ENCODE data around the gene SIPA1L2.

SIPA1L2 gene

GRCh38 chr1:232648316-232648715 is 18.4 kb upstream of the SIPA1L2 start:
- DNase-seq, result no peak

GRCh38 chr1:232644209-232644608 is 14.3 kb upstream of the SIPA1L2 start:
- no peak for DNase-seq

GRCh38 chr1:232643251-232643650 is 13.3 kb upstream of the SIPA1L2 start:
- DNase-seq, result no peak

GRCh38 chr1:232641507-232641906 is 11.6 kb upstream of the SIPA1L2 start:
- no peak for DNase-seq

- no peak for DNase-seq
Observed at GRCh38 chr1:232636799-232637198, 6.9 kb upstream of the SIPA1L2 start.

DNA sequence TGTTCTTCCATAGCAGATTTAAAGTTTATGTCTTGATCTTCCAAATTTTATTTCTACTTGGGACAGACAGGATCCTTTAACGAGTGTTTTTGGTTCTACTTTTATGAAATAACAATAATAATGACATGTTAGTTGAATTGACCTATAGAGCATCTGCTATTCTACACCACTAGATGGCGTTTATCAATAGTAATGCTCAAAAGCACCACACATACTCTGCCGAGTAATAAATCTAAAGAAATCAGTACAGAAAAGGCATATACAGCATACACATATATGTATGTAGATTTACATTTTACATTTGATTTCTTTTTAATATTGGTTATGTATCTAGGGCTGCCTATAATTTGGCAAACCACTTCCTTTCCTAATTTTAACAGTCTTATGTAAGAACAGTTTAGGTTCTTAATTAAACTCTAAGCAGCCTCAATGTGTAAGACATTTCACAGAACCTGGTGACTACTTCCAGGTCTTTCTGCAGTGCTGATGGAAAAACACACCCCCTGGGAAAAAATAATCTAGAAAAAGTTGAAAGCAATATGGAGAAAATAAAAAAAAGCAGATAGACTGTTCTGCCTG is 5.9 kb upstream of the SIPA1L2 start:
- DNase-seq, result no peak

DNA sequence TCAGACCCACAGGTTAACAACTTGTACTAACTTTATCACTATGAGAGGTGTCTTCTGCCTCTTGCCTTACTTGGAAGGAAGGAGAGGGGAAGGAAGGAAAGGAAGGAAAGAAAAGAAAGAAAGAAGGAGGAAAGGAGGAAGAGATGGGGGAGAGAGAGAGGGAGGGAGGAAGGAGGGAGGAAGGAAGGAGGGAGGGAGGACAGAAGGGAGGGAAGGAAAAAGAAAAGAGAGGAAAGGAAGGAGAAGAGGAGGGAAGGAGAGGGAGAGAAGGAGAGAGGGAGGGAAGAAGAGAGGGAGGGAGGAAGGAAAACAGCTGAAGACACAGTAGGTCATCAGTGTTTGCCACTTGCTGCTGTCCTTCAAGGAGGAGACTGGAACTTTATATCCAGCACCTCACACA is 5.3 kb upstream of the SIPA1L2 start:
- no peak for DNase-seq

- DNase-seq, result no peak
Observed at GRCh38 chr1:232634096-232634495, 4.2 kb upstream of the SIPA1L2 start.

DNA sequence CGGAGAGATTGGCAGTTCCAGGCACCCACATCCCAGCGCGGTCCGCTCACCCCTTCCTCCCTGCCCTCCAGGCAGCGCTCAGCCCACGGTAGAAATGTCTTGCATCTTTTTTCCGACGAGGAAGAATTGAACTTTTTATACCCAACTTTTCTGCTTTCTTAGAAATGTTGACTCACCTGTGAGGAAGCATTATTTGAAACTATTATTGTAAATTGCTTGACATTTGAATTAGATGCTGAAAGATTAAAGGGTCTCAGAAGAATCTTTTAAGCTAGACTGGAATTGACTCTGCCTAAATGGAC is 912 bp upstream of the SIPA1L2 start:
- no peak for DNase-seq

DNA sequence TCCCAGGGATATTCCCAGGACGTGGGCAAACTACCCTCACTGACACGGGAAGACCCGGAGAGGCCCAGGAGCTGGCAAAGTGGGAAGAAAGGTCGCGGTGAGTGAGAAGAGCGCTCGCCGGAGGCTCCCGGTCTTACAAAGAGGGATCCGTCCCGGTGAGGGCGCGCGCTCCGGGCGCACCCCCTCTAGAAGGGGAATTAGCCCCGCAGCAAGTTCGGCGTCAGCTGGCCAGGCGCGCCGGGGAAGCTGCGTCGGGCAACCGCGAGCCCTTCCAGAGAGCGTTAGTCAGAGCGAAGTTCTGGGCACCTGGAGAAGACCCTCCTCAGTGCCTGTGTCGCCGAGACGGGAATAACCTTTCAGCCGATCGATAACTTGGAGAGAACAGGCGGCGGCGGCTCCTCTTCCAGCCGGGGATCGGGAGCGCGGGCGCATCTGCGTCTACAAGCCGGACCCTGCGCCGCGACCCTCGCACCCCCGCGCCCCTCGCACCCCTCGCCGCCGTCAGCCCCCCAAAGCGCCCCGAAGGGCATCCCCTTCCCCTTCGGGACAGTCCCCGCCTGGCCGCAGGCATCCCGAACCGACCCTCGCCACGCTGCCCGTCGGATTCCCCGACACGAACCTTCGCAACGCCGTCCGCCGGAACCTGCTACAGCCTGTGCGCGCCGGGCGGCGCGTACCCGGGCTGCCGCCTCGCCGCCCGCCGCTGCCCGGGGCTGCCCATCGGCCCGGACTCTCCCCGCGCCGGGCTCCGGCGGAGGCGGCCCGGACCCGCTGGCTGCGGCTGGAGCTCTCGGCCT is 485 bp downstream of the SIPA1L2 start:
- DNase-seq, result peak; percentile 71

DNA sequence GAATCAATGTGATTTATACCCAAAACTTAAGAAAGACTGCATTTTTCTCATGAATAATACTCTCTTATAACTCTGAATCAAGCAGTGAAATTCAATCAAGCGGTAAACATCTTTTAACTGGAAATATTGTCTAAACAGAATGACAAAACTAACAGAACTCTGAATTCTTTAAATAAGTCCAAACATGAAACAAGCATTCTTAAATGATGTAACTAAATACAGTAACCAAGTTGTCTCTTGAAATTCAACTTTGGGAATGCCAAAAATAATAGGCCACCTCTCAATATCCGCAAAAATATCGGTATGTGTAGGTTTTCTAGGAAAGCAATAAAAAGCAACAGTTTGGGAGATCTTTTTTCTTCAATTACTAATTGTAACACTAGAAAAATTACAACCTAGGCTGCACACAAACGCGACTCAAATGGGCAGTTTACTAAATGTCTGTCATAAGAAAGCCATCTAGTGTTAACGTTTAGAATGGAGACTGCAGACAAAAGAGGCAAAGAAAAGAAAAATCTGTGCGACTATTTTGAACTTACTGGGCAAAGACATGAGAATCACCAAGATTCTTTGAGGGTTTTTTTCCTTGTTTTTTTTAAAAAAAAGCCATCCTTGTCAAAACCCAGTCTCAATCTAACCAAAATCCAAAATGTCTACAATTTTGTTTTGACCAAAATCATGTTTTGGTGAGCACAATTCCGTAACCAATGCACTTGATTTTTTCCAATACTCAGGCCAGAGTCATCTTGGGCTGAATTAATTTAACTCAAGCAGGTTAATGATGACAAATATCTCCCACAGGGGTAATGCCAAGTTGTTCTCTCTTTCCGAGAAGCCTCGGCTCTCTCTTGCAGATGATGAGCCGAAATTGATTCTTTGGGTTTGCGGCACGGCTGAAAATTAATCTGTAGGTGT is 1.3 kb downstream of the SIPA1L2 start:
- no peak for DNase-seq

- no peak for DNase-seq
Observed at GRCh38 chr1:232627645-232628334, 2.1 kb downstream of the SIPA1L2 start.

DNA sequence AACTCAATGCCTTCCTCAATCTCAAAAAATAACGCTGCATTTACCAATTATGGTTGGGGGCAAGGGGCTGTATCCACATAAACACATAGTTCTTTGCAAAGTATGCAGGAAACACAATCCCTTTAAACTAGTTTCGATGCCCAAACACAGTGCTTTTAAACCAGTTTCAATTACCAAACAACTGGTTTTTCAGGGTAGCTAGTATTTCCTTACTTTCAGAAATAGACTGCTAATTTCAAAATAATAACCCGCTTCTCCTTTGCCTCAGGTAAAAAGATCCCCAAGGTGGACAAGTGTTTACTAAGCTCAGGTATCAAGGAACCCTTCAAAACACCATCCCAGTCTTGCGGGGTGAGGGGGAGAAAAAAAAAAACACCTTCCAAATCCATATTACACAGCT is 2.8 kb downstream of the SIPA1L2 start:
- no peak for DNase-seq

GRCh38 chr1:232626452-232626851 is 3.5 kb downstream of the SIPA1L2 start:
- no peak for DNase-seq

GRCh38 chr1:232625319-232625868 is 4.5 kb downstream of the SIPA1L2 start:
- DNase-seq, result no peak

DNA sequence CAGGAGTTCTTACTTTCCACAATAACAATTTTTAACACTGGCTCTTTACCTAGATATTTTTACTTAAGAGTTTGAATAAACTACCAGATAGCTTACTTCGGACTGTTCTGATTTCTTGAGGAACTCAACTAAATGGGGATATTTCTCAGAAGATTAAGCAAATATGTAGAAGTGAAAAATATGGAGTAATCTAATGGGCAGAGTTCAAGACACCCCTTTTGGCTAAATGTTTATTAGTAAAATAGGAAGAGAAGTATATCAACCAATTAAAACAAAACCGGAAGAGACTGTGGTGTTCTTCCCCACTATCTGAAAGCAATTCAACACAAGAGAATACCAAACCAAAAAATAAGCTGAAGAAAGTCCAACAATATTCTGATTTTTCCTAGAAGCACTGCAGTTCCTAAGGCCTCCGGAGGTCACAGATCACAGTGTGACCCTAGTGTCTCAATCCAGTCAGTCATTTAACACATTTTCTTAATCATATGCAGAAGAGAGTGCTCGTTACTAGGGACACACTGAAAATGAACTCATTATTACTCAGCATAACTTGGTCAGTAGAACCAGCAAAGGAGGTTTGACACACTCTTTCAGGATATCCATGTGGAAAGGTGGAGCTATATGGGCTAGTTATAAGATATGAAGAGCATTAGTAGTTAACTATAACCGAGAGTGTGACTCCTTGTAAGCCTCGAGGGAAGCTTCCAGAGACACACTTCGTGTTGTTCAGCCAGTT is 5.2 kb downstream of the SIPA1L2 start:
- no peak for DNase-seq

DNA sequence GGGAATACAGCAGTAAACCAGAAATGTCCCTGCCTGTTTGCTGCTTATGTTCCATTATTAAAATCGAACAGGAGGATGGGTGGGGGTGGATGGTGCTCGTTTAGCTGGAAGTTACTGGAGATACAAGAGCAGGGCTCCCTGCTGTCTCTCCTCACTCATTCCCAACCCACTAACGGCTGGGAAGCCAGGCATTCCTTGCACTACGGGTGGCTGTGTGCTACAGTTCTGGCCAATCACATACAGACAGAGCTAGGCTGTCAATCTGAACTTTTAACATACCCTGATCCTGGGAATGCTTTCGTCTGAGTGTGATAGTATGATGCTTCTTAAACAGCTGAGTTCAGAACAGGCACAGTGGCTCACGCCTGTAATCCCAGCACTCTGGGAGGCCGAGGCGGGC is 7.0 kb downstream of the SIPA1L2 start:
- DNase-seq, result no peak

- DNase-seq, result no peak
Observed at GRCh38 chr1:232622378-232622777, 7.6 kb downstream of the SIPA1L2 start.

GRCh38 chr1:232621050-232621449 is 8.9 kb downstream of the SIPA1L2 start:
- no peak for DNase-seq

DNA sequence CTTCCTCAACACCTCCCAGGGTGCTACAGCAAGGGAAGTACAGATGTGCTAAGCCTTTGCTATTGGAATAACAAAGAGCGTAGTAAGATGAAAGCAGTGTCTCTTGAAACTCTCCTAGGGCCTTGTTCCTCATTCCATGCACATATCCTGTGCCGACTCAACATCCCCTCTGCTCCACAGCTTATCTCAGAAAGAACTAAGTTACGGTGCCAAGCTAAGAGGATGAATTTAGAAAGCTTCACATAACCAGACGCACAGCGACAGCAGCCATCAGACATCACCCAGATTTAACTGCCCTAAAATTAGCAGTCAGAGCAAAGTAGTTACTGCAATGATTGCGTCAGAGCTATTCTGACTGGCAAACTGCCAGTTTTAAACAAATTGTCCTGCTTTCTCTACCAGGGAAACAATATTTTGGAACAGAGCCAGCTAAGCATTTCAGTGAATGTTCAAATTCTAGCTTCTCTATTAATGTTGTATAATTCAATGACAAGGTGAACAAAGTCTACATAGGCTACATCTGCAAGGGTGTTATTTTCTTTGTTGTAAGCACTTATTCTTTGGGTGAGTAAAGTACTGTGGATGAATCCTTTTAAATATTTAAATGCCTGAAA is 9.5 kb downstream of the SIPA1L2 start:
- DNase-seq, result no peak

DNA sequence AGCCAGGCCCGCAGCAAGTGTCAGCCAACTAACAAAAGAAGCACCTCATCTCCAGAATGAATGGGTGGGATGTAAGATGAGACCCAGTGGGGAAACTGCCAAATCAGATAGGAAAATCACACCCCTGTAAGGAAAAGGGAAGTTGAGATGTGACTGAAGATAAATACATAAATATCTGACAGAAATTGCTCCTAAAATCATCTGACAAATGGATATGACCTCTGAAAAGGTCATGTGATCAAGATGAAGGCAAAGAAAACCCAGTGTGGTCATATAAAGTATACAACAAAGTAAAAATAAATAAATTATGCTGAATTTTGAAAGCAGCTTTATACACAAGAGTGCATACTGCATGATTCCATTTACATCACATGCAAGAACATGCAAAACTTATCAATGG is 12.7 kb downstream of the SIPA1L2 start:
- no peak for DNase-seq

- no peak for DNase-seq
Observed at GRCh38 chr1:232615306-232615800, 14.6 kb downstream of the SIPA1L2 start.

All from activated CD8-positive, alpha-beta memory T cell treated with anti-CD3 and anti-CD28 coated beads for 24 hours (primary cell).